Panc1 (cell line): ENCODE measurements around the gene DCAF6.

Source experiments
- POLR2AphosphoS5 ChIP-seq: IDR thresholded peaks from 2 replicates; pipeline ENCODE4 v1.6.1; 2012; ENCODE audit warnings: mild to moderate bottlenecking, low read depth, low read length, moderate library complexity
- TF ChIP-seq, protein P1 (sequence below): fragments of 450-650 bp; IDR thresholded peaks from 2 replicates; pipeline ENCODE4 v1.5.1; 2017; ENCODE audit warnings: mild to moderate bottlenecking
- TF ChIP-seq, protein P2 (sequence below), 2 experiments: IDR thresholded peaks; 2 replicates each; pipeline ENCODE4 v1.6.1; 2011 to 2012; ENCODE audit warnings: low read depth in 2 of 2, control low read depth in 1 of 2, low read length in 1 of 2, mild to moderate bottlenecking in 1 of 2, moderate library complexity in 1 of 2; ENCODE audit not compliant: insufficient read depth in 1 of 2

DNA sequence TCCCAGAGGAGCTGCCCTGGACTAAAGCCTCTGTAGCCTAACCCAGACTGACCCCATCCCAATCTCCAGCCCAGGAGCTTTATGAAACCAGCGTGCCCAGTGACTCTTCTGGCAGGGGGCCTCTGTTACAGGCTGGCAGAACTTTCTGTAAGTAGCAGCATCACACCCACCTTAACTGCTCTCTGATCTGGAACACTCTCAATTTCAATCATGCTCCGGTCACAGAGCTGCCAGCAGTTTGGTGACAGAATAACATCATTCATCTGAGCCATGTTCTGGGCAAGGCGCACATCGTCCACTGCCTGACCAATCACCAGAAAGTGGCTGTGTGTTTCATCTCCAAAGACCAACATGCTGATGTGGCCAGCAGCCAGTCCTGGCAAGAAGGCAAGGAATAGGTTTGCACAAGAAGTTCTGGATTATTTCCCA is 37.2 kb upstream of the DCAF6 start:
- TF ChIP-seq, protein P1, sequence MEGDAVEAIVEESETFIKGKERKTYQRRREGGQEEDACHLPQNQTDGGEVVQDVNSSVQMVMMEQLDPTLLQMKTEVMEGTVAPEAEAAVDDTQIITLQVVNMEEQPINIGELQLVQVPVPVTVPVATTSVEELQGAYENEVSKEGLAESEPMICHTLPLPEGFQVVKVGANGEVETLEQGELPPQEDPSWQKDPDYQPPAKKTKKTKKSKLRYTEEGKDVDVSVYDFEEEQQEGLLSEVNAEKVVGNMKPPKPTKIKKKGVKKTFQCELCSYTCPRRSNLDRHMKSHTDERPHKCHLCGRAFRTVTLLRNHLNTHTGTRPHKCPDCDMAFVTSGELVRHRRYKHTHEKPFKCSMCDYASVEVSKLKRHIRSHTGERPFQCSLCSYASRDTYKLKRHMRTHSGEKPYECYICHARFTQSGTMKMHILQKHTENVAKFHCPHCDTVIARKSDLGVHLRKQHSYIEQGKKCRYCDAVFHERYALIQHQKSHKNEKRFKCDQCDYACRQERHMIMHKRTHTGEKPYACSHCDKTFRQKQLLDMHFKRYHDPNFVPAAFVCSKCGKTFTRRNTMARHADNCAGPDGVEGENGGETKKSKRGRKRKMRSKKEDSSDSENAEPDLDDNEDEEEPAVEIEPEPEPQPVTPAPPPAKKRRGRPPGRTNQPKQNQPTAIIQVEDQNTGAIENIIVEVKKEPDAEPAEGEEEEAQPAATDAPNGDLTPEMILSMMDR = no peak
- TF ChIP-seq, protein P2, sequence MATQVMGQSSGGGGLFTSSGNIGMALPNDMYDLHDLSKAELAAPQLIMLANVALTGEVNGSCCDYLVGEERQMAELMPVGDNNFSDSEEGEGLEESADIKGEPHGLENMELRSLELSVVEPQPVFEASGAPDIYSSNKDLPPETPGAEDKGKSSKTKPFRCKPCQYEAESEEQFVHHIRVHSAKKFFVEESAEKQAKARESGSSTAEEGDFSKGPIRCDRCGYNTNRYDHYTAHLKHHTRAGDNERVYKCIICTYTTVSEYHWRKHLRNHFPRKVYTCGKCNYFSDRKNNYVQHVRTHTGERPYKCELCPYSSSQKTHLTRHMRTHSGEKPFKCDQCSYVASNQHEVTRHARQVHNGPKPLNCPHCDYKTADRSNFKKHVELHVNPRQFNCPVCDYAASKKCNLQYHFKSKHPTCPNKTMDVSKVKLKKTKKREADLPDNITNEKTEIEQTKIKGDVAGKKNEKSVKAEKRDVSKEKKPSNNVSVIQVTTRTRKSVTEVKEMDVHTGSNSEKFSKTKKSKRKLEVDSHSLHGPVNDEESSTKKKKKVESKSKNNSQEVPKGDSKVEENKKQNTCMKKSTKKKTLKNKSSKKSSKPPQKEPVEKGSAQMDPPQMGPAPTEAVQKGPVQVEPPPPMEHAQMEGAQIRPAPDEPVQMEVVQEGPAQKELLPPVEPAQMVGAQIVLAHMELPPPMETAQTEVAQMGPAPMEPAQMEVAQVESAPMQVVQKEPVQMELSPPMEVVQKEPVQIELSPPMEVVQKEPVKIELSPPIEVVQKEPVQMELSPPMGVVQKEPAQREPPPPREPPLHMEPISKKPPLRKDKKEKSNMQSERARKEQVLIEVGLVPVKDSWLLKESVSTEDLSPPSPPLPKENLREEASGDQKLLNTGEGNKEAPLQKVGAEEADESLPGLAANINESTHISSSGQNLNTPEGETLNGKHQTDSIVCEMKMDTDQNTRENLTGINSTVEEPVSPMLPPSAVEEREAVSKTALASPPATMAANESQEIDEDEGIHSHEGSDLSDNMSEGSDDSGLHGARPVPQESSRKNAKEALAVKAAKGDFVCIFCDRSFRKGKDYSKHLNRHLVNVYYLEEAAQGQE (IDR thresholded peaks at IDR 0.05; ENCODE audit: insufficient read depth in 1 of 2, low read depth in 2 of 2, low read length in 1 of 2) = no peak
- TF ChIP-seq POLR2AphosphoS5 = no peak
